Upper lobe of left lung (tissue), 4 donors: ENCODE data around the gene CYTH3.

Experiments
- CTCF ChIP-seq, 6 experiments: fragments of 450-650 bp in 4 of 6; fragments of 200-600 bp in 2 of 6; sonication (generic) in 2 of 6; IDR thresholded peaks; one replicate each; pipeline ENCODE4 v1.5.1; 2016 to 2019; ENCODE audit warnings: antibody characterized with exemption in 6 of 6
- POLR2AphosphoS5 ChIP-seq, 2 donors: sonication (generic); formaldehyde crosslinking; IDR thresholded peaks; one replicate each; pipeline ENCODE4 v1.5.1; 2017; ENCODE audit warnings: antibody characterized with exemption in 2 of 2

GRCh38 chr7:6123843-6124242 lies 148.6 kb downstream of the CYTH3 start:
- TF ChIP-seq CTCF (IDR thresholded peaks at IDR 0.05) (no peak), POLR2AphosphoS5 (IDR thresholded peaks at IDR 0.05) (no peak)
